ENCODE measurements around the gene PLPPR3.

- TF ChIP-seq ZFX (IDR thresholded peaks at IDR 0.05; ENCODE audit: borderline replicate concordance), result no peak
- TF ChIP-seq, protein P1, sequence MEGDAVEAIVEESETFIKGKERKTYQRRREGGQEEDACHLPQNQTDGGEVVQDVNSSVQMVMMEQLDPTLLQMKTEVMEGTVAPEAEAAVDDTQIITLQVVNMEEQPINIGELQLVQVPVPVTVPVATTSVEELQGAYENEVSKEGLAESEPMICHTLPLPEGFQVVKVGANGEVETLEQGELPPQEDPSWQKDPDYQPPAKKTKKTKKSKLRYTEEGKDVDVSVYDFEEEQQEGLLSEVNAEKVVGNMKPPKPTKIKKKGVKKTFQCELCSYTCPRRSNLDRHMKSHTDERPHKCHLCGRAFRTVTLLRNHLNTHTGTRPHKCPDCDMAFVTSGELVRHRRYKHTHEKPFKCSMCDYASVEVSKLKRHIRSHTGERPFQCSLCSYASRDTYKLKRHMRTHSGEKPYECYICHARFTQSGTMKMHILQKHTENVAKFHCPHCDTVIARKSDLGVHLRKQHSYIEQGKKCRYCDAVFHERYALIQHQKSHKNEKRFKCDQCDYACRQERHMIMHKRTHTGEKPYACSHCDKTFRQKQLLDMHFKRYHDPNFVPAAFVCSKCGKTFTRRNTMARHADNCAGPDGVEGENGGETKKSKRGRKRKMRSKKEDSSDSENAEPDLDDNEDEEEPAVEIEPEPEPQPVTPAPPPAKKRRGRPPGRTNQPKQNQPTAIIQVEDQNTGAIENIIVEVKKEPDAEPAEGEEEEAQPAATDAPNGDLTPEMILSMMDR (IDR thresholded peaks at IDR 0.05), result peak; percentile 71
Measured at GRCh38 chr19:861756-862580, 40.2 kb upstream of the PLPPR3 start.

Measured in 22Rv1 (cell line).